Lung (tissue), 12 donors: ENCODE data around the gene WWTR1. TPM values are rescaled to one million over a fixed set of nuclear protein-coding genes. Genes with fewer than 3 reads are reported as not detected.
A peak's percentile ranks its signal among the peaks of the same experiment; 100 is the strongest.

ENCODE experiments used
- ATAC-seq: fragments of 200-7000 bp; cut with Tn5 transposase; one replicate; pipeline ENCODE4 v1.9.1; 2020; ENCODE audit warnings: moderate number of reproducible peaks; ENCODE audit not compliant: insufficient read depth, low FRiP score
- DNase-seq, 3 donors: peaks; one replicate each; pipeline ENCODE4 v3.0.0-alpha.2; 2013 to 2017
- H3K27ac ChIP-seq, 2 donors: one replicate each; pipeline ENCODE4 v1.5.1; 2013; ENCODE audit warnings: mild to moderate bottlenecking in 2 of 2, moderate library complexity in 2 of 2, control low read depth in 1 of 2, inconsistent platforms in 1 of 2, low read depth in 1 of 2, low read length in 1 of 2
- H3K27me3 ChIP-seq, 3 donors: one replicate each; pipeline ENCODE4 v1.5.1; 2013; ENCODE audit warnings: low read length in 2 of 3; ENCODE audit not compliant: control insufficient read depth in 3 of 3, insufficient read depth in 3 of 3
- H3K36me3 ChIP-seq, 4 donors: one replicate each; pipeline ENCODE4 v1.5.1; 2013; ENCODE audit warnings: low read length in 4 of 4, mild to moderate bottlenecking in 1 of 4, moderate library complexity in 1 of 4; ENCODE audit not compliant: control insufficient read depth in 4 of 4, insufficient read depth in 4 of 4
- H3K4me1 ChIP-seq, 5 donors: one replicate each; pipeline ENCODE4 v1.5.1; 2013; ENCODE audit warnings: low read length in 5 of 5, mild to moderate bottlenecking in 2 of 5, moderate library complexity in 1 of 5; ENCODE audit not compliant: control insufficient read depth in 5 of 5, insufficient read depth in 5 of 5
- H3K4me3 ChIP-seq: one replicate; pipeline ENCODE4 v1.5.1; 2013; ENCODE audit warnings: mild to moderate bottlenecking, control low read depth, moderate library complexity
- H3K9ac ChIP-seq, 2 donors: one replicate each; pipeline ENCODE4 v1.5.1; 2013; ENCODE audit warnings: low read length in 2 of 2, control low read depth in 1 of 2; ENCODE audit not compliant: insufficient read depth in 1 of 2
- H3K9me3 ChIP-seq, 4 donors: one replicate each; pipeline ENCODE4 v1.5.1; 2013; ENCODE audit warnings: low read length in 3 of 4, mild to moderate bottlenecking in 1 of 4, moderate library complexity in 1 of 4; ENCODE audit not compliant: control insufficient read depth in 4 of 4, insufficient read depth in 3 of 4
- WGBS, 2 donors: extraction: QIAGEN DNeasy Blood & Tissue Kit; methylation state at CpG; one replicate each; pipeline ENCODE4 v1.1.7; 2013; 5-methylcytosine and 5-hydroxymethylcytosine counted together
- polyA plus RNA-seq, 2 donors: library from polyadenylated mRNA; stranded (reverse); fragments of 200-250 nt; gene quantifications; one replicate each; pipeline ENCODE4 v1.2.1, GENCODE V29; 2013
- total RNA-seq, 2 donors: library from RNA; depleted of rRNA in 1 of 2; stranded (reverse); fragments of >200 nt in 1 of 2; gene quantifications; one replicate each; pipeline ENCODE4 v1.2.1, GENCODE V29; 2014 to 2021
- TF ChIP-seq, protein P1 (sequence below): IDR thresholded peaks from 2 replicates; pipeline ENCODE4 v1.5.1; 2012; ENCODE audit warnings: mild to moderate bottlenecking; ENCODE audit errors: control extremely low read depth, extremely low read depth
- donor health status: control.
- donor health status: control.
- donor health status: Bipolar disorder and iron deficiency.
- donor health status: healthy.
- donor health status: DM: yes; HTN: yes; CAD: no.

The WWTR1 gene
- total and polyA plus RNA-seq, 4 donors = 29.3 to 186 (median 63.4) TPM

DNA sequence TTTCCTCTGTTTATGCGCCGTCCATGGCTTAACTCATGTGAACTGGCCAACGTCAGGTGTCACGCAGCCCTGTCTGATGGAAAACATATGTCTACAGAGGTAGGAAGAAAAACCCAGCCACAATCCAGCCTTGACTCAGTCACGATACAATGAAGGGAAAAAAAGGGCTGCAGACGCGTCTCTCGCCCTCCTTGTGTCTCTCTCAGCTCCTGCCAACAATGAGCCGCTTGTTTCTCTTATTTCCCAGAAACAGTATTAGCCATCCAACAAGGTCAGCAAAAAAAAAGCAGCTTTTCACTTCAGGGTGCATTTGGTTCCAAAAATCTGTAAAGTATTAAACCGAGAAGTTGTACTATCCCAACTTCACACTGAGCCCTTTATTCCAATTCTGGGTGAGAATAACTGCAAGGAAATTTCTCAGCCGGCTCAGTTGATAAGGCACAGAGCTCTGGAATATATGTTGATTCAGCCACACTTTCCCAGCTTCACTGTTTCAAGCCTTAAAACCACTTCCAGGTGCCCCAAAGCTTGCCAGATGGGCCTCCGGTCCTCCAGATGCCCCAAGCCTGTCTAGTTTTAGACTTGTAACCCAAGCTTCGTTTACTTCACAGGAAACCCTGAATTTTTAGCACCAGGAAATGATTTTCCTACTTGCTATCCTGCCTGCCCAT lies 103.9 kb downstream of the WWTR1 start:
- H3K9me3 ChIP-seq = no peaks in the 10 kb centered on the region
- H3K4me3 ChIP-seq = no peak overlapping the region
- DNase-seq (peak; percentile 60 to 89 (median 88)), ATAC-seq (no peak)
- 63 to 67% methylated on average over 13 of the region's 13 CpGs for WGBS, 2 donors
- peaks cover 0 to 5% (median under 1%) of the 10 kb centered on the region in 4 donors for H3K36me3 ChIP-seq
- no peaks in the 10 kb centered on the region for H3K27me3 ChIP-seq
- peaks cover 5 to 35% (median 16%) of the 10 kb centered on the region in 5 donors for H3K4me1 ChIP-seq
- peak overlapping the region; percentile 26 to 69 for H3K27ac ChIP-seq
- TF ChIP-seq, protein P1, sequence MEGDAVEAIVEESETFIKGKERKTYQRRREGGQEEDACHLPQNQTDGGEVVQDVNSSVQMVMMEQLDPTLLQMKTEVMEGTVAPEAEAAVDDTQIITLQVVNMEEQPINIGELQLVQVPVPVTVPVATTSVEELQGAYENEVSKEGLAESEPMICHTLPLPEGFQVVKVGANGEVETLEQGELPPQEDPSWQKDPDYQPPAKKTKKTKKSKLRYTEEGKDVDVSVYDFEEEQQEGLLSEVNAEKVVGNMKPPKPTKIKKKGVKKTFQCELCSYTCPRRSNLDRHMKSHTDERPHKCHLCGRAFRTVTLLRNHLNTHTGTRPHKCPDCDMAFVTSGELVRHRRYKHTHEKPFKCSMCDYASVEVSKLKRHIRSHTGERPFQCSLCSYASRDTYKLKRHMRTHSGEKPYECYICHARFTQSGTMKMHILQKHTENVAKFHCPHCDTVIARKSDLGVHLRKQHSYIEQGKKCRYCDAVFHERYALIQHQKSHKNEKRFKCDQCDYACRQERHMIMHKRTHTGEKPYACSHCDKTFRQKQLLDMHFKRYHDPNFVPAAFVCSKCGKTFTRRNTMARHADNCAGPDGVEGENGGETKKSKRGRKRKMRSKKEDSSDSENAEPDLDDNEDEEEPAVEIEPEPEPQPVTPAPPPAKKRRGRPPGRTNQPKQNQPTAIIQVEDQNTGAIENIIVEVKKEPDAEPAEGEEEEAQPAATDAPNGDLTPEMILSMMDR = no peak
- H3K9ac ChIP-seq = peak overlapping the region in 1 of 2 donors; percentile 46

DNA sequence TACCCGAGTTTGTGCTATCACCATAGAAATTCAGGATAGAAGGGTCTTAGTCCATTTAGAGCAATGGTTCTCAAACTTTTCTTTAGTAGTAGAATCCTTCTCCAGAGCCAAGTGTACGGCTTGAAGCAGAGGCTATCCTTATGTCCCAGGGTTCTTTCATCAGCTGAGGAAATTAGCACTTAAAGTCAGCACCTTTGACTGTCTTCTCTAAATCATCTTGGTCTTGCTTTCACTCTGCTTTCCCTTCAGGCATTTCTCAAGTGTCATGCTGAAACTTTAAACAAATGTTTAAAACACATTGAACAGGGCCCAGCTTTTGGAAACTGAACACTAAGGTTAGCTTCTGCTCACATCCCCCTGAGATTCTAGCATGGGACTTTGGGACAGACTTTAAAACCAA lies 105.1 kb downstream of the WWTR1 start:
- Histone ChIP-seq H3K9me3 (no peaks in the 10 kb centered on the region), H3K36me3 (peaks cover 0 to 5% (median under 1%) of the 10 kb centered on the region in 4 donors), H3K9ac (no peak overlapping the region), H3K4me3 (no peak overlapping the region), H3K27ac (peak overlapping the region in 1 of 2 donors; percentile 4), H3K4me1 (peaks cover 9 to 44% (median 18%) of the 10 kb centered on the region in 5 donors), H3K27me3 (no peaks in the 10 kb centered on the region)
- no peak for ATAC-seq
- 79 to 82% methylated on average over 2 of the region's 2 CpGs for WGBS, 2 donors
- TF ChIP-seq, protein P1 = no peak
- no peak for DNase-seq

DNA sequence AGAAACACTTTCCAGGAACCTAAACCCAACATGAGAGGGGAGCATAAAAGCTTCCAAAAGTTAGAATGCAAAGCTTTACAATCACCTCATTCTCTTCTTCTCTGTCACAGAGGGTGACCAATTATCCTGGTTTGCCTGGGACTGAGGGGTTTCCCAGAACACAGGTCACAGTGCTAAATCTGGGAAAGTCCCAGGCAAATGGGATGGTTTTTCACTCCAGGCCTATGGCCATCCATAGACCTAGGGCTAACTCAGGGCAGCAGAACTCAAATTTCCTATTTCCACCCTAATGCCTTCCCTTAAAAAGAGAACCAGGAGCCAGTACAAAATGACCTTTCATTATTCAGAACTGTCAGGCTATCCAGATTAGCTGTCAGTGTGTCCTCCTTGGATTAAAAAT lies 106.3 kb downstream of the WWTR1 start:
- TF ChIP-seq, protein P1 = no peak
- H3K9ac ChIP-seq = no peak overlapping the region
- no peak overlapping the region for H3K27ac ChIP-seq
- no peaks in the 10 kb centered on the region for H3K27me3 ChIP-seq
- ATAC-seq (peak; percentile 12), DNase-seq (no peak)
- H3K36me3 ChIP-seq = peaks cover 0 to 5% (median under 1%) of the 10 kb centered on the region in 4 donors
- no peak overlapping the region for H3K4me3 ChIP-seq
- H3K4me1 ChIP-seq = peaks cover 11 to 50% (median 18%) of the 10 kb centered on the region in 5 donors
- H3K9me3 ChIP-seq = no peaks in the 10 kb centered on the region
